ENCODE measurements around the gene FTO. TPM values are rescaled to one million over a fixed set of nuclear protein-coding genes. Genes with fewer than 3 reads are reported as not detected.

The FTO gene
- polyA plus RNA-seq, 3 donors: 16.8 to 51.0 (median 37.7) TPM

DNA sequence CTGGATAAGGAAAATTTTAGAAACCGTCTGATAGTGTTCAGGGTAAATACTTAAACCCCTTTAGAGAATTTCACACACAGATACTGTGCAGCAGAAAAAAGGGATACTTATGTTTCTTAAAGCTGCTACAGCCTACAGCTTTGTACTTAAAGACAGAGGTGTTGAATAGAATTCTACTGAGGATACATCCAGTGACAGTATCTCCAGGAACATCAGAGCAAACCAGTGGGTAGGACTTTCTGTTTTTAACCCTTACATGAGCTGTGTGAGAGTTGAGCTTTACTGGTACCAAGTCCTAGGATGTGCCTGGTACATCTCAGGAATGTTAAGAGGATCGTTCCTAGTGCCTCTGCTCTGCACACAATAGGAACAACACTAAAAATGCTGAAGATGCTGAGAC lies 191.5 kb downstream of the FTO start:
- Histone ChIP-seq H2AFZ (ENCODE audit: insufficient read depth, low read depth, low read length, poor library complexity, severe bottlenecking) (no peak overlapping the region), H3K4me3 (replicated peaks in 1 of 3; ENCODE audit: low read depth in 2 of 3, low read length in 3 of 3) (no peak overlapping the region), H4K20me1 (ENCODE audit: insufficient read depth, low read length) (no peaks in the 10 kb centered on the region), H3K36me3 (replicated peaks in 1 of 2; ENCODE audit: control insufficient read depth in 1 of 2, insufficient read depth in 2 of 2, low read length in 2 of 2) (no peaks in the 10 kb centered on the region), H3K4me1 (ENCODE audit: control insufficient read depth in 1 of 2, insufficient read depth in 2 of 2, low read length in 2 of 2) (no peaks in the 10 kb centered on the region), H3K9ac (ENCODE audit: insufficient read depth, low read length, poor library complexity, severe bottlenecking) (no peak overlapping the region), H3K4me2 (replicated peaks; ENCODE audit: extremely low read depth, low read length, poor library complexity, severe bottlenecking) (no peak overlapping the region), H3K79me2 (ENCODE audit: insufficient read depth, low read length) (no peaks in the 10 kb centered on the region), H3K27me3 (ENCODE audit: control insufficient read depth in 2 of 2, insufficient read depth in 2 of 2, low read length in 2 of 2) (no peaks in the 10 kb centered on the region), H3K9me3 (replicated peaks in 1 of 2; ENCODE audit: control insufficient read depth in 1 of 2, insufficient read depth in 1 of 2, low read length in 2 of 2) (no peaks in the 10 kb centered on the region), H3K27ac (ENCODE audit: low read depth in 1 of 2, low read length in 2 of 2) (no peak overlapping the region)
- Mint-ChIP-seq H3K36me3 (peaks cover 3 to 8% of the 10 kb centered on the region in 2 donors), H3K27ac (no peak overlapping the region), H3K27me3 (ENCODE audit: low read depth in 3 of 3) (no peaks in the 10 kb centered on the region), H3K4me3 (no peak overlapping the region), H3K4me1 (peaks cover 3% of the 10 kb centered on the region), H3K9me3 (no peaks in the 10 kb centered on the region)
- intact Hi-C loops (cut with micrococcal nuclease): no loop called here
- DNase-seq: no peak
- TF ChIP-seq CTCF (IDR thresholded peaks at IDR 0.05): no peak
- no CpG with 5 or more reads among the region's 2 CpGs for WGBS (ENCODE audit: insufficient coverage)

DNA sequence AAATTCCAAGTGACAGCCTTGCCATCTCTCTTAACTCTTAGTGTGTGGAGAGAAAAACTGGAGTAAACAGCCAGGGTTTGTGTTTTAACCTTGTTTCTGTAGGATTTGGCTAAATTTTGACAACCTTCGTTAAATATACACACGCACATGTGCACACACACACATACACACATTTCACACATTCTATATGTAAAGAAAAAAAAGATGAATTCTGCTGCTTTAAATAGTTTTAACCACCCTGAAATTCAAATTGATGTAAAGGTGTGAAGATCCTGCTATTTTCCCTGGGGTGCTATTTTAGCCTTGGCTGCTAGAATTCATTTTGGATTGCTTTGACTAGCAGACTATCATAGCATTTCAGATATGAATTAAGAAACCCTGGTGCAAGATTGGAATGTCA lies 191.9 kb downstream of the FTO start:
- no peaks in the 10 kb centered on the region for H3K4me1 ChIP-seq (ENCODE audit: control insufficient read depth in 1 of 2, insufficient read depth in 2 of 2, low read length in 2 of 2)
- Mint-ChIP-seq H3K27me3 (ENCODE audit: low read depth in 3 of 3) (no peaks in the 10 kb centered on the region), H3K4me3 (no peak overlapping the region), H3K9me3 (no peaks in the 10 kb centered on the region), H3K4me1 (peaks cover 3% of the 10 kb centered on the region), H3K27ac (no peak overlapping the region), H3K36me3 (peaks cover 5 to 11% of the 10 kb centered on the region in 2 donors)
- intact Hi-C loops (cut with micrococcal nuclease): no loop called here
- no peak for TF ChIP-seq CTCF (IDR thresholded peaks at IDR 0.05)
- no peak overlapping the region for H3K27ac ChIP-seq (ENCODE audit: low read depth in 1 of 2, low read length in 2 of 2)
- no peaks in the 10 kb centered on the region for H3K79me2 ChIP-seq (ENCODE audit: insufficient read depth, low read length)
- WGBS (ENCODE audit: insufficient coverage): no CpG with 5 or more reads among the region's 2 CpGs
- no peak overlapping the region for H3K4me3 ChIP-seq (replicated peaks in 1 of 3; ENCODE audit: low read depth in 2 of 3, low read length in 3 of 3)
- H3K9me3 ChIP-seq (replicated peaks in 1 of 2; ENCODE audit: control insufficient read depth in 1 of 2, insufficient read depth in 1 of 2, low read length in 2 of 2): no peaks in the 10 kb centered on the region
- no peak overlapping the region for H3K9ac ChIP-seq (ENCODE audit: insufficient read depth, low read length, poor library complexity, severe bottlenecking)
- H2AFZ ChIP-seq (ENCODE audit: insufficient read depth, low read depth, low read length, poor library complexity, severe bottlenecking): no peak overlapping the region
- H4K20me1 ChIP-seq (ENCODE audit: insufficient read depth, low read length): no peaks in the 10 kb centered on the region
- no peak overlapping the region for H3K4me2 ChIP-seq (replicated peaks; ENCODE audit: extremely low read depth, low read length, poor library complexity, severe bottlenecking)
- H3K27me3 ChIP-seq (ENCODE audit: control insufficient read depth in 2 of 2, insufficient read depth in 2 of 2, low read length in 2 of 2): no peaks in the 10 kb centered on the region
- H3K36me3 ChIP-seq (replicated peaks in 1 of 2; ENCODE audit: control insufficient read depth in 1 of 2, insufficient read depth in 2 of 2, low read length in 2 of 2): no peaks in the 10 kb centered on the region
- DNase-seq: no peak

Data from CD14-positive monocyte (primary cell).